ENCODE results near the gene ARRDC1.
"Not testable (repeated sequence)": the region's sequence is repeated elsewhere in the genome, so short reads cannot be mapped to it uniquely, and the experiment has no call there.

Gene ARRDC1

DNA sequence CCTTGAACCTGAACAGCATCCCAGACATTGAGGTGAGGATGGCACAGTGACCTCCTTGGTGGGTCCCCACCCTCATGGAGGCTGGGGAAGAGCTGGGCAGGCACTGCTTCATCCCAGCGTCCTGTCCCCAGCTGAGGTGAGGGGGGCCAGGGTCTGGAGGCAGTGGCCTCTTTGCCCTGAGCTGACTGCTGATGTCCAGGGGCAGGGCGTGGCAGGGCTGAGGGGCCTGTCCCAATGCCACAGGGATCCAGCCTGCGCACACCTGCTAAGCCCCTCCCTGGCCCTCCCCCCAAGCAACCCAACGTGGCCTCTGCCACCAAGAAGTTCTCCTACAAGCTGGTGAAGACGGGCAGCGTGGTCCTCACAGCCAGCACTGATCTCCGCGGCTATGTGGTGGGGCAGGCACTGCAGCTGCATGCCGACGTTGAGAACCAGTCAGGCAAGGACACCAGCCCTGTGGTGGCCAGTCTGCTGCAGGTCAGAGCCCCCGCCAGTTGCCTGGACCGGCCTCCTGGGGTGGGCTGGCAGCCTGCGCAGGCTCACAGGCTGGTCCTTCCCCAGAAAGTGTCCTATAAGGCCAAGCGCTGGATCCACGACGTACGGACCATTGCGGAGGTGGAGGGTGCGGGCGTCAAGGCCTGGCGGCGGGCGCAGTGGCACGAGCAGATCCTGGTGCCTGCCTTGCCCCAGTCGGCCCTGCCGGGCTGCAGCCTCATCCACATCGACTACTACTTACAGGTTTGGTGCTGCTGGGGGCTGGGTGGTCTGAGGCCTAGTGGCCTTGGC is 8.4 kb downstream of the ARRDC1 start:
- no peak for DNase-seq

DNA sequence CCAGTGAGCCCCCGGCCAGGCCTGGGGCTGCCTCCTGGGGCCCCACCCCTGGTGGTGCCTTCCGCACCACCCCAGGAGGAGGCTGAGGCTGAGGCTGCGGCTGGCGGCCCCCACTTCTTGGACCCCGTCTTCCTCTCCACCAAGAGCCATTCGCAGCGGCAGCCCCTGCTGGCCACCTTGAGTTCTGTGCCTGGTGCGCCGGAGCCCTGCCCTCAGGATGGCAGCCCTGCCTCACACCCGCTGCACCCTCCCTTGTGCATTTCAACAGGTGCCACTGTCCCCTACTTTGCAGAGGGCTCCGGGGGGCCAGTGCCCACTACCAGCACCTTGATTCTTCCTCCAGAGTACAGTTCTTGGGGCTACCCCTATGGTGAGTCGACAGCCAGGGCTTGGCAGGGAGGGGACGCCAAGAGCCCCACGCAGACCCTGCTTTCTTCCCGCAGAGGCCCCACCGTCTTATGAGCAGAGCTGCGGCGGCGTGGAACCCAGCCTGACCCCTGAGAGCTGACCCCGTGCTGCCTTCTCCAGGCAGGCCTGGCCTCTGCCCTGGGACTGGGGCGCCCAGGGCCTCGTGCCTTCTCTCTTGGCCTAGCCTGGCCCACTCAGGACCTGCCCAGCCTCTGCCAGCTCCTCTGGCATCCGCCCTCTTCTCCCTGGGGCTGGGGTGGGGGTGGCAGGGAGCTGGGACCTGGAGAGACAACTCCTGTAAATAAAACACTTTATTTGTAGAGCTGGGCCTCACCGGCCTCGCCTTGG is 9.3 kb downstream of the ARRDC1 start:
- no peak for DNase-seq

DNA sequence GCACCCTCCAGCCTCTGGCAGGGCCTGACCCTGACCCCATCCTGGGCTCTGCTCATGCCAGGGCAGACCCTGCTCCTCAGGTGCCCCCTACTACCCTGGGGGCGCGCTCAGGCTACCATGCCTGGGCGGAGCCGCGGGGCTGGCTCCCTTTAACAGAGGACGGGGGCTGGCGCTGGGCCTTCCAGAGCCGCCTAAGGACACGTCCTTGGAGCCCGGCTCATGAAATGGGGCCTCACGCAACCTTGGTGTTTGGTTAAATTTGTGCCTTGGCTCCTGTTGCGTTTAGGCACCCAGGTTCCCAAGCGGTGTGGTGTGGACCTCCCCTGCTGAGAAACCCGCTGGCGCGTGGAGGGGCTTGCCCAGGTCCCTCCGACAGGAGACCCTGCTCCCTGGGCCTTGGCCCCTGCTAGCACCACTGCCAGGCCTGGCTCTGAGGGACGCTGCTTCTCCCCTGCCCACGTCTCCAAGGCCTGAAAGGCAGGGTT is 9.9 kb downstream of the ARRDC1 start:
- DNase-seq: no peak

DNA sequence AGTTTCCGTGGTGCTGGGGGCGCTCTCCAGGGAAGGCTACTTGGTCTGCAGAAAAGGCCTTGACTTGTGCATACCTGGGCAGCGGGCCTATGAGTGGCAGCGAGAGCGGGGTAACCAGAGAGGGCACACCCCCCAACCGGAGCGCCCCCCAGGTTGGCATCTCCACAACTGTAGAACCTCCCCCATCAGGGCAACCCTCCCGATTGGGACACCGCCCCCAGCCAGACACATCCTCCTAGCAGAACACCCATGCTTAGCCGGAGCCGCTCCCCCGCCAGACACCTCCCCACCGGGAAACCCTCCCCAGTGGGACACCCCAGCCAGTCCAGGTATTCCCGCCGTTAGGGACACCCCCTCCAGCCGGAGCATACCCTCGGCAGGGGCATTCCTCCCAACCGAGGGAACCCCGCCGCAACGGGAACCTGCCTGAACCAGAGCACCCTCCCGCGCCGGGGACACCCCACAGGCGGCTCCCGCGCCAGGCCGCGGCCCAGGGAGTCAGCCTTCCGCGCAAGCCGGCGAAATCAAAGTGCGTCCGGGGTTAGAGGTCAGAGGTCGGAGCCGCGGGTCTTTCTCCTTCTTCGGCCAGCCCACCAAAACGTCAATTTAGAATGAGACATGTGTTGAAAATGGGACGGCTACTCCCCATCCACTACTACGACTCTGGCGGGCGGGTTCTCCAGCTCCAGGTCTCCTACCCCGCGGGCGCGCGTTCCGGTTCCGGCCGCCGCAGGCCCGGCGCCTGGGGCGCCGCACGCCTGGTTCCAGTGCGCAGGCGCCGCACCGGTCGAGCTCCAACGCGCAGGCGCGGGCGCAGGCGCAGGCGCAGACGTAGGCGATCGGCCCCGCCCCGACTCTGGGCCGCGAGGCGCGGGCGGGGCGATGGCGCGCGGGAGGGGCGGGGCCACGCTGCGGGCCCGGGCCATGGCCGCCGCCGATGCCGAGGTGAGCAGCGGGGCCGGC is 12.9 kb downstream of the ARRDC1 start, which contains the start of gene EHMT1:
Gene EHMT1, plus strand, starts transcription at position 901 of the 963 bp plus-strand sequence. Its CDS starts 24 bp downstream, at position 925.
- DNase-seq: peak; percentile 88

DNA sequence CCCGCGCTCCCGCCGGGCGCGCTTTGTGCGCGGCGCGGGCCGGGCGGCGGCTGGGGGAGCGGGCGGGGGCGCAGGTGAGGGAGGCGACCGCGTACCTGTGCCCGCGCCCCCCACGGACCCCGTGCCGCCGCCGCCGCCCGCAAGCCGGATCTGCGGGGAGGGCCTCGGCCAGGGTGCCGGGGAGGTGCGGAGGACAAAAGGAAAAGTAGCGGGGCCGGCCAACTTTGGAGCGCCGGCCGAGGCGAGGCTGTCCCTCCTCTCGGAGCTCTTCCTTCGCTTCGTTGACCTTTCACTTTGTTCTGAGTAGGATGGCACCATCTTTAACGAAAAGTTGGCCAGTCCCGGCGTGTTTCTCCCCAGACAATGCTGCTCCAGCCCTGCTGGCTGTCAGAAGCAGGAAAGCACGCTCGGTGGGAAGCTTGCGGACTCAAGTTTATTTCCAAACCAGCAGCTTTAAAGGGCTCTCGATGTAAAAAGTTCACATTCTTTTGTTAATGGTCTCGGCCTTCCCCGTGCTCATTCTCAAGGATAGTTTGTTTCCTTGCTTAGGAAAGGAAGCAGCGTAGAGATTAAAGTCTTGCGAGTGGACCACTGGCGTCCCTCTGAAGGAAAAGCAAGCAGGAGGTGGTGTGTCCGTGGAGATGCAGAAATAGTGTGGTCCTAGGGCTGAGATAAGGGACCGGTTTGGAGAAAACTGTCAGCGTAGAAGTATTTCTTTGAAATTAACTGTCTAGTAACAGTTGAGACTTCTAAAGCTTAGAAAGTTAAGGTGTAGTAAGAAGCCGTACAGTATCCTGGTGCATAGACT is 14.0 kb downstream of the ARRDC1 start:
- DNase-seq: peak; percentile 20

DNA sequence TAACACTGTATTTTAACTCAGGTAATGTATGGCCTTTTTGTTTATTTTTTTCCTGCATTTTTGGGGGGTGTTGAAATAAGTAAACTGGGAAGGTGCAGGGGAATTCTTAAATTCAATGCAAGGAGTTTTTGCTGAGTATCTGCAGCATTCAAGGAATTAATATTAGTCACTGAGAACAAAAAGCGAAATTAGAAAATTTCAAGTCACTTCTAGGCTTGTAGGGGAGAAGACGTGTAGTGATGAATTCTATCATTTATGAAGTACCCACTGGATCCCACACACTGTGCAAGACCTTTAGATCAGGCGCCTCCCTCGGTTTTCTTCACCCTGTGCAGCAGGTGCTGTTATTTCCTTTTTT is 14.5 kb downstream of the ARRDC1 start:
- DNase-seq: no peak

DNA sequence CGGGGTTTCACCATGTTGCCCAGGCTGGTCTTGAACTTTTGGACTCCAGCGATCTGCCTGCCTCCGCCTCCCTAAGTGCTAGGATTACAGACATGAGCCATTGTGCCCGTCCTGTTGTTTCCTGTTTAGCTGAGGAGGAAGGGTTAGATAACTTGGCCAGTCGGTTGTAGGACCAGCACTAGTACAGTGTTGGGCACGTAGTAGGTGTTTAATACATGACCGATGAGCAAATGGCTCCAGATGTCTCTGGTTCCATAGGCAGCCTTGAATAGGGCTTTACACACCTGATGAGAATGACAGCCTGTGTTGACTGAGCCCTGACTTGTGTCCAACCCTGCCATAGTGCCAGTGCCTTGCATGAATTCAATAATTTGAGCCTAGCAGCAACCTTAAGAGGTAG is 15.1 kb downstream of the ARRDC1 start:
- no peak for DNase-seq

DNA sequence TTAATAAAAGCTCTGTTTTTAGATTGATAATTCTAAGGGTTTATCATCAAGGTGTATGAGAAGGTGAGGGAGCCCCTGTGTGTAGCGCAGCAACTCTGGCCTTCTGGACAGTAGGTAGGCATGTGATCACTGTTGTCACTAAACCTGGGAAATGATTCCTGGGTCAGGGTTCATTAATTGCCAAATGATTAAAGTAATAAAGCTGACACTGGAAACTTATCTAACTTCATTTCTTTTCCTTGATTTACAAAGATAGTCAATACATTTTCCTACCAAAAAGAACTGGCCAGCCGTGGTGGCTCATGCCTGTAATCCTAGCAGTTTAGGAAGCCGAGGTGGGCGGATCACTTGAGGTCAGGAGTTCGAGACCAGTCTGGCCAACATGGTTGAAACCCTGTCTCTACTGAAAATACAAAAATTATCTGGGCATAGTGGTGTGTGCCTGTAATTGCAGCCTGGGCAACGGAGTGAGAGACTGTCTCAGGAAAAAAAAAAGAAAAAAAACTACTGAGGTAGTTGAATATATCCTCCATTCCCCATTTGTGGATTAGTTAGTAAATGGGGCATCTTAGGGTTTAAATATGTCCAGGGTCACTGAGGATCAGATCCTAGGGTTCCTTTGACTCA is 15.8 kb downstream of the ARRDC1 start:
- no peak for DNase-seq

DNA sequence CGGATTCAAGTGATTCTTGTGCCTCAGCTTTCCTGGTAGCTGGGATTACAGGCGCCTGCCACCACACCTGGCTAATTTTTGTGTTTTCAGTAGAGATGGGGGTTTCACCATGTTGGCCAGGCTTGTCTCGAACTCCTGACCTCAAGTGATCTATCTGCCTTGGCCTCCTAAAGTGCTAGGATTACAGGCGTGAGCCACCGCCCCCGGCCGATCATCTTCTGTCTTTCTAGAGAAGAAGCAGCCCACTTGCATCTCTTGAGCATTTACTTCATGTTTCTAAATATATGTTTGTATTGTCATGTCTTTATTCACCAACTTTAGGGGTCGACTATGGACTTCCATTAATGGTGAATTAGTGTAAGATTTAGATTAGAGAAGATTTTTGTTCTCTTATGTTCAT is 16.7 kb downstream of the ARRDC1 start:
- DNase-seq: not testable (repeated sequence)

DNA sequence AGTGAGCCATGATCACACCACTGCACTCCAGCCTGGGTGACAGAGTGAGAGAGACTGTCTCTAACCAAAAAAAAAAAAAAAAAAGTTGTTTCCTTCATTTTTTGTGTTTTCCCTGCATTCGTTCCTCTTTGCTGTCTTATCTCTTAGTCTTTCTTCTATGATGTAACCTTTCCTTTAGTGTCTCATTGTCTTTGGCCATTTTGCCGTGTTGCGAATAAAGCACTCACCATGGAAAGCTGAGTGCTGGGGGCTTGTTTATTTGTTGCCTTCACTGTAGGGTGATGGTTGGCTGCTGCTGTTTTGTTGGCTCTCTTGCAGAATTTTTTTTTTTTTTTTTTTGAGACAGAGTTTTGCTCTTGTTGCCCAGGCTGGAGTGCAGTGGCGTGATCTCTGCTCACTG is 21.0 kb downstream of the ARRDC1 start:
- no peak for DNase-seq

DNA sequence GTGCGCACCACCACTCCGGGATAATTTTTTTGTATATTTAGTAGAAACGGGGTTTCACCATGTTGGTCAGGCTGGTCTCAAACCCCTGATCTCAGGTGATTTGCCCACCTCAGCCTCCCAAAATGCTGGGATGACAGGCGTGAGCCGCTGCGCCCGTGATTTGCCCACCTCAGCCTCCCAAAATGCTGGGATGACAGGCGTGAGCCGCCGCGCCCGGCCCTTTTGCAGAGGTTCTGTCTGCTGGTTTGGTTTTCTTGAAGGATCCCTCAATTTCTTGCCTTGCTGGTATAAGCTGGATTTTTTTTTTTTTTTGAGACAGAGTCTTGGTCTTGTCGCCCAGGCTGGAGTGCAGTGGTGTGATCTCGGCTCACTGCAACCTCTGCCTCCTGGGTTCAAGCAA is 21.9 kb downstream of the ARRDC1 start:
- DNase-seq: not testable (repeated sequence)

DNA sequence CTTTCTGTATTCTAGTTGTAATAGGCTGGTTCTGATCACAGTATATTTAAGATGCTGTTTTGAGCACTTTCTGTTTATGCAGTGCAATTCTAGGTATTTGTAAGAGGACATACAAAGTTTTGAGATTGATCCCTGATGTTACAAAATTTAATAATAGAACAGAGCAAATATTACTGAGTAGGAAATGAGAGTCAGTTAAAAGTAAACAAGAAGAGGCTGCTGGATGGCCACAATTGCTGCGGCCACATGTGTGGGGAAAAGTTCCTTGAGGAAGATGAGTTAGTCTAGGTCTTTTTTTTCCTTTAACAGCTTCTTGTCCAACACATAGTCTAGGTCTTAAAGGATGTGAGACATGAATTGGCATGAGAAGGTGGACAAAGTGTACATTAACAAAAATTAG is 24.6 kb downstream of the ARRDC1 start:
- DNase-seq: no peak

DNA sequence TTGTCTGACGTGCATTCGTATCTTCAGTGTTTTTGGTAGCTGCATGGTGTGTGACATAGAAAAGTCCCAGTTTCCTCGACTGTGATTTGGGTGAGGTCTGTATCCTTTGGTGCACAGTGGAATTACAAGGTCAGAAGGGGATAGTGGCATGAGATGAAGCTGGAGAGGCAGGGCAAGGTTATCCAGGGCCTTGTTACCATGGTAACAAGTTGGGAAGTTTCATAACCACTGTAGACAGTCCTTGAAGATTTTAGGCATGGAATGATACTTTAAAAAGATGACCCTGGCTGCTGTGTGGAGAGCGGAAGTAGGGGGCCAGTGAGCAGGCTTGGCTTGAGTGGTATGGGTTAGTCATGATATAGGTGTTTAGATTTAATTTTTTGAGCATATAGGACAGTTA is 25.2 kb downstream of the ARRDC1 start:
- DNase-seq: no peak

DNA sequence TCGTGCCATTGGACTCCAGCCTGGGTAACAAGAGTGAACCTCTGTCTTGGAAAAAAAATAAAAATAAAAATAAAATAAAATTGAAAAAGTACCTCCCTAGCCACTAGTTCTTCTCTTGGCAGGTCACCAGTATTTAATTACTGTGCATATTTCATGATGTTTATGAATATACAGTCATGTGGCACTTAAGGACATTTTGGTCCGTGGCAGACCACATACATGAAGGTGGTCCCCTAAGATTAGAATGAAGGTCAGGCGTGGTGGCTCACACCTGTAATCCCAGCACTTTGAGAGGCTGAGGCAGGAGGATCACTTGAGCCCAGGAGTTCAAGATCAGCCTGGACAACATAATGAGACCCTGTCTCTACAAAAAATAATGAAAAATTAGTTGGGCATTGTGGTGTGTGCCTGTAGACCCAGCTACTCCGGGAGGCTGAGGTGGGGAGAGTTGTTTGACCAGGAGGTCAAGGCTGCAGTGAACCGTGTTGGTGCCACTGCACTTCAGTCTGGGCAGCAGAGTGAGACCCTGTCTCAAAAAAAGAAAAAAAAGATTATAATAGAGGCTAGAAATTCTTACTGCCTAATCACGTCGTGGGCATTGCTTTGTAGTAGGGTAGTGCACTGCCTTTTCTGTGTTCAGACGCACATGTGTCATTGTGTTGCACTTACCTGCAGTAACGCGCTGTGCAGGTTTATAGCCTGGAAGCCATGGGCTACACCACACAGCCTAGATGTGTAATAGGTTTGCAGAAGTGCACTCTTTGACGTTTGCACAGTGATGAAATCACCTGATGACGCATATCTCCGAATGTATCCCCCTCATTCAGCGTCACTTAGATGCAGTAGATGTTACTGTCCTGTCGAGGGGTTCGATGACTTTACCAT is 26.1 kb downstream of the ARRDC1 start:
- DNase-seq: no peak

DNA sequence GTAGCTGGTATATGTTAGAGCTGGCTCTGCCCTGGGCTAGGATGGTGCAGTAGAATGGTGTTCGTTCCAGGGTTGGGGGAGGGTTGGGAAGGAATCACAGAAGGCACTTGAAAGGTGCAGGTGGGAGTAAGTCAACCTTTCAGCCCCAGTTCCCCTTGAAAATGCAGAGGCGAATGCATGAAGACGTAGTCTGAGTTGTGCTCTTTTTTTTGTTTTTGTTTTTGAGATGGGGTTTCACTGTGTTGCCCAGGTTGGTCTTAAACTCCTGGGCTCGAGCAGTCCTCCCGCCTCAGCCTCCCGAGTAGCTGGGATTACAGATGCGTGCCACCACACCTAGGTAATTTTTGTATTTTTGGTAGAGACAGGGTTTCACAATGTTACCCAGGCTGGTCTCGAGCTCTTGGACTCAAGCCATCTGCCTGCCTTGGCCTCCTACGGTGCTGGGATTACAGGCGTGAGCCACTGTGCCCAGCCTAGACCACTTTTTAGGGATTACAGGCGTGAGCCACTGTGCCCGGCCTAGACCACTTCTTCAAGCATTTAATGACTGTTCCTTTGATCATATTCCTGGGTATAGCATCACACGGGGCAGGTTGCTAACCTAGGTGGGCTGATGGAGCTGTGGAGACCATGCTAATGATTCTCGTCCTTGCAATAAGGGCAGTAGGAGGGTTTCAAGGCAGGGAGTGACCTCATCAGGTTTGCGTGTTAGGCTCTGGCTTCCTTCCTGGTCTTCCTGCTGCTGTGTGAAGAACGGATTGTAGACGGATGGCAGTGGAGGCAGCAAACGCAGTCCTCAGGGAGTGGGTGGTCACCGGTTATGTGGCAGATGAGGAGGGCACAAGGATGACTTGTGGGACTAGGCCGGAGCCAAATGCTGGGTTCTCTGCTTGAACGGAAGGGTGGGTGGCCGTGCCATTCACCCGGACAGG is 27.0 kb downstream of the ARRDC1 start:
- DNase-seq: no peak

DNA sequence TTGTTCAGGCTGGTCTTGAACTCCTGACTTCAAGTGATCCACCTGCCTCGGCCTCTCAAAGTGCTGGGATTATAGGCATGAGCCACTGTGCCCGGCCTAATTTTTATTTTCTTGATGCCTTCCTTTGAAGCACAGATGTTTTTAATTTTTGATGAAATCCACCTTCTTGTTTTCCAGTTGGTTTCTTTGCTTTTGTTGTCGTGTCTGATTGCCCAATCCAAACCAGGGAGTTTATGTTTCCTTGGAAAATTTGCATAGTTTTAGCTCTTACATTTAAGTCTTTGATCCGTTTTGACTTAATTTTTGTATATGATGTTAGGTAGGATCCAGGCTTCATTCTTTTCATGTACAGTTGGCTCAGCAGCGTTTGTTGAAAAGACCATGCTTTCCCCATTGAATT is 28.5 kb downstream of the ARRDC1 start:
- DNase-seq: no peak

DNA sequence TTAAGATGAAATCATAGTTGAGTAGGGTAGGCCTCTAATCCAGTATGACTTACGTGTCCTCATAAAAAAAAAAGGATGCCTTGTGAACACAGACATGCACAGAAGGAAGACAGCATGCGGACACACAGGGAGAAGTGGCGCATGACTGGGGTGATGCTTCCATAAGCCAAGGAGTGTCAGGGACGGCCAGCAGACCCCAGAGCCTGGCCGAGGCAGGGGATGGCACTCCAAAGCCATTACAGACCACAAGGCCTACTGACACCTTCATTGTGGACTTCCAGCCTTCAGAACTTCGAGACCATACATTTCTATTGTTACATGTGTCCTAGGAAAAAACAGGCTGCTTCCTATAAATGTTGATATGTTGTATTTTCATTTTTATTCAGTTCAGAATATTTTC is 33.2 kb downstream of the ARRDC1 start:
- no peak for DNase-seq

DNA sequence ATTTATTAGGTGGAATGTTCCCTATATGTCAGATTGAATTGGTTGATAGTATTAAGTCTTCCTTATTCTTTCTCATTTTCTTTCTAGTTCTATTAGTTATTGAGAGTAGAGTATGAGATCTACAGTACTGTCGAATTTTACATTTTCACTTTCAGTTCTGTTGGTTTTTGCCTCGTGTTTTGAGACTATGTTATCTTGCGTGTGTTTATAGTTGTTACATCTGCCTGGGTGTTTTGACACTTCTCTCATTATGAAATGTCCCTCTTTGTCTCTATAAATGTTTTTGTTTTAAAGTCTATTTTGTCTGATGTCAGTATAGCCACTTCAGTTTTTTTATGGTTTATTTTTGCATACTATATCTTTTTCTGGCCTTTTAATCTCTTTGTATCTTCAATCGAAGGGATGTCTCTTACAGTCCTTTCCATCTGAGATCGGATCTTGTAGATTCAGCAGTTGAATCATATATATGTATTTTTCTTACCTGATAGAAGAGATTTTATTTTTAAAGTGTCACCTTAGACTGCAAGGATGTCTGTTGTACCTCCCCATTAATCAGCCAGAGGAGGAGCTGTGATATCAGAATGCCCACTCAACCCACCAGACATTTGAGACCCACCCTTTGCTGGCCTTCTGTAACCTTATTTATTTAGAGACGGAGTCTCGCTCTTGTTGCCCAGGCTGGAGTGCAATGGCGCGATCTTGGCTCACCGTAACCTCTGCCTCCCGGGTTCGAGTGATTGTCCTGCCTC is 34.0 kb downstream of the ARRDC1 start:
- DNase-seq: no peak

DNA sequence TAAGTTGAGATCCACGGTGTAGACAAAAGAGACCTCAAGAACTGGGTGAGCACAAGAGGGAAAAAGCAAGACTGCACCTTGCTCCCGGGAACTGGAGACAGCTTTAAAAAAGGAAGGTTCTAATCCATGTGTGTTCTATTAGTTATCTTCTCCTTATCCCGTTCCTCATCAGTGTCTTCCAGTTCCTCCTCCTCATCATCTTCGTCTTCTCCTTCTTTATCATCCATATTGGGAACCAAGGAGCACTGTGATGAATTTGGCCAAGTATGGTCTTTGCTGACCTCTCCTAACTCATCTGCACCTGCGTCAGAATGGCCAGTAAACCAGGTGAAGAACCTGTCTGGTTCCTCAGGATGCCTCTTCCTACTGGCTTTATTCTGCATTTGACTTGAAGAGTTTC is 35.4 kb downstream of the ARRDC1 start:
- no peak for DNase-seq
